GM23248 (cell line): ENCODE measurements around the gene DIP2C. TPM values are rescaled to one million over a fixed set of nuclear protein-coding genes. Genes with fewer than 3 reads are reported as not detected.
A peak's percentile ranks its signal among the peaks of the same experiment; 100 is the strongest.

ENCODE experiments used
- DNase-seq: peaks from one replicate; pipeline ENCODE4 v3.0.0-alpha.2; 2015
- H2AFZ ChIP-seq: fragments of 200-600 bp; sonication (generic); 2 replicates; pipeline ENCODE4 v1.6.1; 2016; ENCODE audit warnings: antibody characterized with exemption
- H3F3A ChIP-seq: fragments of 200-600 bp; sonication (generic); 2 replicates; pipeline ENCODE4 v1.6.1; 2016; ENCODE audit warnings: mild to moderate bottlenecking, antibody characterized with exemption, mixed run types; ENCODE audit not compliant: insufficient read depth
- H3K27ac ChIP-seq: fragments of 200-600 bp; sonication (generic); 2 replicates; pipeline ENCODE4 v1.5.1; 2016; ENCODE audit warnings: mild to moderate bottlenecking
- H3K27me3 ChIP-seq: fragments of 200-600 bp; sonication (generic); replicated peaks from 2 replicates; pipeline ENCODE4 v1.6.1; 2016; ENCODE audit warnings: mild to moderate bottlenecking; ENCODE audit not compliant: insufficient read depth
- H3K36me3 ChIP-seq: fragments of 200-600 bp; sonication (generic); 2 replicates; pipeline ENCODE4 v1.6.1; 2016; ENCODE audit warnings: low read depth, mild to moderate bottlenecking
- H3K4me1 ChIP-seq: fragments of 200-600 bp; sonication (generic); 2 replicates; pipeline ENCODE4 v1.6.1; 2016; ENCODE audit warnings: mild to moderate bottlenecking; ENCODE audit not compliant: insufficient read depth
- H3K4me2 ChIP-seq: fragments of 200-600 bp; sonication (generic); one replicate; pipeline ENCODE4 v1.6.1; 2016; ENCODE audit warnings: mild to moderate bottlenecking; ENCODE audit not compliant: unreplicated experiment
- H3K4me3 ChIP-seq: fragments of 200-600 bp; sonication (generic); 2 replicates; pipeline ENCODE4 v1.5.1; 2016; ENCODE audit warnings: mild to moderate bottlenecking
- H3K79me2 ChIP-seq: fragments of 200-600 bp; sonication (generic); 2 replicates; pipeline ENCODE4 v1.6.1; 2016; ENCODE audit warnings: mild to moderate bottlenecking; ENCODE audit not compliant: insufficient read depth
- H3K9ac ChIP-seq: fragments of 200-600 bp; sonication (generic); 2 replicates; pipeline ENCODE4 v1.6.1; 2016; ENCODE audit warnings: mild to moderate bottlenecking
- H3K9me2 ChIP-seq: fragments of 200-600 bp; sonication (generic); 2 replicates; pipeline ENCODE4 v1.6.1; 2016; ENCODE audit warnings: mixed run types, mild to moderate bottlenecking, moderate library complexity; ENCODE audit not compliant: insufficient read depth
- H3K9me3 ChIP-seq: fragments of 200-600 bp; sonication (generic); one replicate; pipeline ENCODE4 v1.6.1; 2017; ENCODE audit warnings: low read depth
- H4K20me1 ChIP-seq: fragments of 200-600 bp; sonication (generic); 2 replicates; pipeline ENCODE4 v1.6.0; 2016; ENCODE audit not compliant: insufficient read depth
- EZH2 ChIP-seq: fragments of 200-600 bp; sonication (generic); IDR thresholded peaks from 2 replicates; pipeline ENCODE4 v1.6.1; 2018; ENCODE audit warnings: antibody characterized with exemption, mild to moderate bottlenecking; ENCODE audit not compliant: insufficient read depth, poor library complexity, severe bottlenecking
- EZH2phosphoT487 ChIP-seq: fragments of 200-600 bp; sonication (generic); IDR thresholded peaks from 2 replicates; pipeline ENCODE4 v1.6.1; 2018; ENCODE audit warnings: antibody characterized with exemption, moderate library complexity, mild to moderate bottlenecking, low read depth; ENCODE audit not compliant: insufficient read depth
- WGBS, 2 experiments: methylation state at CpG; one replicate each; pipeline ENCODE4 v1.1.6; 2015 to 2017; ENCODE audit warnings: low lambda C conversion rate in 2 of 2, low coverage in 1 of 2; ENCODE audit errors: missing lambda C conversion rate in 2 of 2; 5-methylcytosine and 5-hydroxymethylcytosine counted together
- in situ Hi-C: fragments of 300-500 bp; cut with MboI; formaldehyde crosslinking; loops from 2 replicates; pipeline ENCODE4 v1.15.0; 2020
- polyA plus RNA-seq: library from polyadenylated mRNA; unstranded; fragments of >200 nt; fragmentation: Nextera tagmentation; extraction: Ambion mirVana; gene quantifications from 2 replicates; pipeline ENCODE4 v1.2.1, GENCODE V29; 2016
- total RNA-seq: library from RNA; depleted of rRNA; stranded (reverse); fragments of >200 nt; shearing (Covaris generic); gene quantifications from 2 replicates; pipeline ENCODE4 v1.2.3, GENCODE V29; 2014

Gene DIP2C
- total and polyA plus RNA-seq, 2 experiments from 2014 or later: 12.0 to 13.1 TPM

DNA sequence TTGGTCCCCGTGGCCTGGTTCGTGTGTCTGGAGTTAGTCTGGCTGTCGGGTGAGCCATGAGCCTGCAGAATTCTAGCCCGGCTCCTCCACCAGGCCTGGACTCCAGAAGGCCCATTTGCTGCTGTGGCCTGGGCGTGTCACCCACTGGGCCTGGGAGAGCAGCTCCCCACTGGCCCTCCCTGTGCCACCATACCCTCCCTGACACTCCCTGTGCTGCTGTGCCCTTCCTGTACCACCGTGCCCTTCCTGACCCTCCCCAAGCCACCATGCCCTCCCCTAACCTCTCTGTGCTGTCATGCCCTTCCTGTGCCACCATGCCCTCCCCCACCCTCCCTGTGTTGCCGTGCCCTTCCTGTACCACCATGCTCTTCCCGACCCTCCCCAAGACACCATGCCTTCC is 39.1 kb upstream of the DIP2C start:
- Histone ChIP-seq H3K27ac (no peak overlapping the region), H3K9me2 (no peaks in the 10 kb centered on the region), H3K79me2 (no peaks in the 10 kb centered on the region), H3F3A (no peaks in the 10 kb centered on the region), H3K9ac (no peak overlapping the region), H4K20me1 (no peaks in the 10 kb centered on the region), H3K36me3 (no peaks in the 10 kb centered on the region), H3K4me1 (no peaks in the 10 kb centered on the region), H3K4me3 (no peak overlapping the region), H3K9me3 (no peaks in the 10 kb centered on the region), H2AFZ (no peak overlapping the region), H3K27me3 (peaks cover 20% of the 10 kb centered on the region), H3K4me2 (no peak overlapping the region)
- TF ChIP-seq EZH2phosphoT487: no peak
- no peak for TF ChIP-seq EZH2
- in situ Hi-C loops: no loop called here
- WGBS, 2 experiments: 49 to 67% methylated on average over 5 to 8 of the region's 8 CpGs
- no peak for DNase-seq

DNA sequence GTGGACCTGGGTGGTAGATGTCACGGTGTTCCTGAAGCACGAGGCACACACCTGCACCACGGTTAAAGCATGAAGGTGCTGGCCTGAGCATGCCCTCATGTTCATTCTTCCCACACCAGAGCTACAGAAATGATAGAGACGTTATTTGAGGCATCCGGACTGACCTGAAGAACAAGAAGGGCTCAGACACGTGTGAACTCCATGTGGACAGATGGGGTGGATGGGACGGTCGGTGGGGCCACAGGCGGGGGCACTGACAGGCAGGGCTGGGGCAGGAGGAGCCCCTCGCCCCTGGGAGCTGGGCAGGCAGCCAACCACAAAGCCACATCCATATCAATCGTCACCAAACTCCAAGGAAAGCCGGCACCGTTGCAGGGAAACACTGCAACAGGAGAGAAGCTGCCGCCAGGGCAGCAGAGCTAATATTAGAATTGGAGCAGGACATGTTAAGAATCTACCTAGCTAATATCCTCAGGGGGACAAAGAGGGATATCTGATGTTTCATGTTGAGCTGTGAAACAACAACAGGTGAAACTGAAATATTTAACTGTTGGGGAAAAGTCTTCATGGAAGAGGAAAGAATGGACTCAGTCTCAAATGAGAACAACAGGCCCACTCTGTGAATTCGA is 37.8 kb upstream of the DIP2C start:
- no peaks in the 10 kb centered on the region for H3K4me1 ChIP-seq

DNA sequence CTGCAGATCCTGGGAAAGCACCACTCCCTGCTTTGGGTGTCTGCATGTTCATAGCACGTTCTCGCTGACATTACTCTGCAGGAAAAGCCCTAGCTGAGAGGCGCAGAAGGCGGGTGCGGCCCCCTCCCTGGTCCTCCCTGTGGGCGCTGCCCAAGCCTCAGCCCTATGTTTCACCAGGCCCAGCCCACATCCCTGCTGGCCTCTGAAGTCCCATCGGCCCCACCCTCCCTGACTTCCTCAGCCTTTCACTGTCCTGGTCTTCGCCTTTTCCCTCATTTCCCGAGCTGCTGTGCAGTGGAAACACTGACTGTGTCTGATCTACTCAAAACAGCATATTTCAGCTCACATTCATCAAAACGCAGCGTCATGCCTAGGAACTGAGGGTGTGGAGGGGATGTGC is 36.3 kb upstream of the DIP2C start:
- H3K9me2 ChIP-seq: no peaks in the 10 kb centered on the region
- 0 out of 2 replicates have a peak, but pooled peaks cover 5% of the 10 kb centered on the region for H3K27me3 ChIP-seq
- TF ChIP-seq EZH2 (no peak), EZH2phosphoT487 (no peak)
- no peak overlapping the region for H3K4me2 ChIP-seq
- H3K79me2 ChIP-seq: no peaks in the 10 kb centered on the region
- H3K9ac ChIP-seq: 0 out of 2 replicates have a peak overlapping the region, but pooled peaks have one; percentile 7
- DNase-seq: peak; percentile 69
- no peaks in the 10 kb centered on the region for H3K4me1 ChIP-seq
- H3K27ac ChIP-seq: no peak overlapping the region
- no peaks in the 10 kb centered on the region for H3K36me3 ChIP-seq
- in situ Hi-C loops: no loop called here
- no peaks in the 10 kb centered on the region for H3K9me3 ChIP-seq
- no peak overlapping the region for H3K4me3 ChIP-seq
- no peaks in the 10 kb centered on the region for H3F3A ChIP-seq
- 30 to 35% methylated on average over 11 of the region's 11 CpGs for WGBS, 2 experiments
- H2AFZ ChIP-seq: 0 out of 2 replicates have a peak overlapping the region, but pooled peaks have one; percentile 33
- no peaks in the 10 kb centered on the region for H4K20me1 ChIP-seq

More for the DNA sequence above, 37.8 kb upstream of the DIP2C start:
- H3K9ac ChIP-seq: no peak overlapping the region
- no peaks in the 10 kb centered on the region for H3K79me2 ChIP-seq
- no peak overlapping the region for H3K27ac ChIP-seq
- H4K20me1 ChIP-seq: no peaks in the 10 kb centered on the region
- no peaks in the 10 kb centered on the region for H3K9me2 ChIP-seq
- no peak overlapping the region for H3K4me3 ChIP-seq
- no peak for DNase-seq
- H3K36me3 ChIP-seq: no peaks in the 10 kb centered on the region
- in situ Hi-C loops: no loop called here
- no peak overlapping the region for H3K4me2 ChIP-seq
- H2AFZ ChIP-seq: no peak overlapping the region
- H3K27me3 ChIP-seq: peaks cover 7% of the 10 kb centered on the region; the same call in 1 of the 2 replicates
- TF ChIP-seq EZH2phosphoT487 (no peak), EZH2 (no peak)
- no peaks in the 10 kb centered on the region for H3F3A ChIP-seq
- no peaks in the 10 kb centered on the region for H3K9me3 ChIP-seq
- WGBS, 2 experiments: 40 to 44% methylated on average over 15 of the region's 15 CpGs

- H3K9ac ChIP-seq: 0 out of 2 replicates have a peak overlapping the region, but pooled peaks have one; percentile 7
- DNase-seq: peak; percentile 11
- H3K4me1 ChIP-seq: no peaks in the 10 kb centered on the region
- no peaks in the 10 kb centered on the region for H4K20me1 ChIP-seq
- no peaks in the 10 kb centered on the region for H3K79me2 ChIP-seq
- in situ Hi-C loops: no loop called here
- no peak for TF ChIP-seq EZH2
- no peak overlapping the region for H3K4me2 ChIP-seq
- H3K27ac ChIP-seq: no peak overlapping the region
- H3K9me2 ChIP-seq: no peaks in the 10 kb centered on the region
- H2AFZ ChIP-seq: 0 out of 2 replicates have a peak overlapping the region, but pooled peaks have one; percentile 33
- H3K36me3 ChIP-seq: no peaks in the 10 kb centered on the region
- no peaks in the 10 kb centered on the region for H3K9me3 ChIP-seq
- no peak overlapping the region for H3K4me3 ChIP-seq
- 0 out of 2 replicates have a peak, but pooled peaks cover 8% of the 10 kb centered on the region for H3K27me3 ChIP-seq
- 50 to 52% methylated on average over 12 of the region's 12 CpGs for WGBS, 2 experiments
- no peaks in the 10 kb centered on the region for H3F3A ChIP-seq
Measured at GRCh38 chr10:725302-725701, 35.8 kb upstream of the DIP2C start.
